Measurements from ENCODE around the gene ARHGEF4. TPM values are rescaled to one million over a fixed set of nuclear protein-coding genes. Genes with fewer than 3 reads are reported as not detected.

The ARHGEF4 gene
- total RNA-seq, 1 experiment from 2014 or later: 20.0 TPM

DNA sequence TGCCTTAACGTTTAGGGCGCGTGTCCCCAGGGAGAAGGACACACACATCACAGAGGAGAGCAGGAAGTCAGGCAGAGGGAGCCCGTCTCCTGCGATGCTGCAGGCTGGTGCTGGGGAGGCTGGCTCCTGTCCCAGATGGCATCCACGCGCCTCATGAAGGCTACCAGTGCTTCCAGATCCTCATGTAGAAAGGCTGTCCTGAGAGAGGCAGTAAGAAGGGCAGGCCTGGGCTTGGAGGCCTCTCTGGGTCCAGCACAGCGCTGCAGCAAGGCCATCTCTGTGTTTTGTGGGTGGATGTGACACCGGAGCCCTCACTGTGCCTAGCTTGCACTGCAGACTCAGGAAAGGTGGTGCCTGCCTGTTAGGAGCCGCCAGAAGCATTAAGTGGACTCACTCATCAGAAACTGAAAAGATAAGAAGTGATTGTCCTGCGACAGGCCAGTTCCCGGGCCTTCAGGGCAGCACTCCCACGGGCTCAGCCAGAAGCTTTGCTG, 193.8 kb downstream of the ARHGEF4 start:
- ChIA-PET POLR2A (ENCODE audit: unreplicated experiment) (no interaction called here), CTCF (no interaction called here)
- no peak overlapping the region for H3K4me2 ChIP-seq
- H3K36me3 ChIP-seq (ENCODE audit: low read depth): no peaks in the 10 kb centered on the region
- H3K27me3 ChIP-seq (ENCODE audit: insufficient read depth, low read depth): no peaks in the 10 kb centered on the region
- intact Hi-C loops (cut with micrococcal nuclease; ENCODE audit: unreplicated experiment): no loop called here
- no peak overlapping the region for H3K27ac ChIP-seq
- DNase-seq: no peak
- H3K9me2 ChIP-seq (ENCODE audit: insufficient read depth): no peaks in the 10 kb centered on the region
- no peak overlapping the region for H3K4me3 ChIP-seq
- TF ChIP-seq, protein P1, sequence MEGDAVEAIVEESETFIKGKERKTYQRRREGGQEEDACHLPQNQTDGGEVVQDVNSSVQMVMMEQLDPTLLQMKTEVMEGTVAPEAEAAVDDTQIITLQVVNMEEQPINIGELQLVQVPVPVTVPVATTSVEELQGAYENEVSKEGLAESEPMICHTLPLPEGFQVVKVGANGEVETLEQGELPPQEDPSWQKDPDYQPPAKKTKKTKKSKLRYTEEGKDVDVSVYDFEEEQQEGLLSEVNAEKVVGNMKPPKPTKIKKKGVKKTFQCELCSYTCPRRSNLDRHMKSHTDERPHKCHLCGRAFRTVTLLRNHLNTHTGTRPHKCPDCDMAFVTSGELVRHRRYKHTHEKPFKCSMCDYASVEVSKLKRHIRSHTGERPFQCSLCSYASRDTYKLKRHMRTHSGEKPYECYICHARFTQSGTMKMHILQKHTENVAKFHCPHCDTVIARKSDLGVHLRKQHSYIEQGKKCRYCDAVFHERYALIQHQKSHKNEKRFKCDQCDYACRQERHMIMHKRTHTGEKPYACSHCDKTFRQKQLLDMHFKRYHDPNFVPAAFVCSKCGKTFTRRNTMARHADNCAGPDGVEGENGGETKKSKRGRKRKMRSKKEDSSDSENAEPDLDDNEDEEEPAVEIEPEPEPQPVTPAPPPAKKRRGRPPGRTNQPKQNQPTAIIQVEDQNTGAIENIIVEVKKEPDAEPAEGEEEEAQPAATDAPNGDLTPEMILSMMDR (conservative IDR thresholded peaks at IDR 0.05): no peak
- TF ChIP-seq EZH2 (IDR thresholded peaks at IDR 0.05; ENCODE audit: low read depth): no peak
- H2AFZ ChIP-seq: no peak overlapping the region
- H4K20me1 ChIP-seq (ENCODE audit: insufficient read depth): no peaks in the 10 kb centered on the region
- BruUV-seq (replicated peaks): no TSS peak
- no peaks in the 10 kb centered on the region for H3K4me1 ChIP-seq (replicated peaks; ENCODE audit: insufficient read depth)
- H3K9me3 ChIP-seq (ENCODE audit: insufficient read depth, low read depth): no peaks in the 10 kb centered on the region
- no peaks in the 10 kb centered on the region for H3F3A ChIP-seq (ENCODE audit: insufficient read depth, low read depth)
- no peaks in the 10 kb centered on the region for H3K79me2 ChIP-seq (ENCODE audit: low read depth)

- no peaks in the 10 kb centered on the region for H3K9me2 ChIP-seq (ENCODE audit: insufficient read depth)
Measured at GRCh38 chr2:131031431-131031841, 194.7 kb downstream of the ARHGEF4 start.

GRCh38 chr2:131031875-131032274, 195.2 kb downstream of the ARHGEF4 start:
- Histone ChIP-seq H3K9me2 (ENCODE audit: insufficient read depth) (no peaks in the 10 kb centered on the region), H3F3A (ENCODE audit: insufficient read depth, low read depth) (no peaks in the 10 kb centered on the region), H3K27me3 (ENCODE audit: insufficient read depth, low read depth) (no peaks in the 10 kb centered on the region), H3K36me3 (ENCODE audit: low read depth) (no peaks in the 10 kb centered on the region), H3K4me1 (replicated peaks; ENCODE audit: insufficient read depth) (no peaks in the 10 kb centered on the region), H3K4me3 (no peak overlapping the region), H3K4me2 (no peak overlapping the region), H4K20me1 (ENCODE audit: insufficient read depth) (no peaks in the 10 kb centered on the region), H3K9me3 (ENCODE audit: insufficient read depth, low read depth) (no peaks in the 10 kb centered on the region), H2AFZ (no peak overlapping the region), H3K79me2 (ENCODE audit: low read depth) (no peaks in the 10 kb centered on the region), H3K27ac (no peak overlapping the region)
- DNase-seq: no peak
- intact Hi-C loops (cut with micrococcal nuclease; ENCODE audit: unreplicated experiment): no loop called here
- ChIA-PET POLR2A (ENCODE audit: unreplicated experiment) (no interaction called here), CTCF (no interaction called here)
- TF ChIP-seq, protein P1 (conservative IDR thresholded peaks at IDR 0.05): no peak
- TF ChIP-seq EZH2 (IDR thresholded peaks at IDR 0.05; ENCODE audit: low read depth): no peak
- no TSS peak for BruUV-seq (replicated peaks)

More at GRCh38 chr2:131031431-131031841, 194.7 kb downstream of the ARHGEF4 start:
- no peaks in the 10 kb centered on the region for H3K4me1 ChIP-seq (replicated peaks; ENCODE audit: insufficient read depth)
- no peaks in the 10 kb centered on the region for H4K20me1 ChIP-seq (ENCODE audit: insufficient read depth)
- no peak overlapping the region for H3K4me2 ChIP-seq
- H2AFZ ChIP-seq: no peak overlapping the region
- intact Hi-C loops (cut with micrococcal nuclease; ENCODE audit: unreplicated experiment): no loop called here
- H3K9me3 ChIP-seq (ENCODE audit: insufficient read depth, low read depth): no peaks in the 10 kb centered on the region
- TF ChIP-seq EZH2 (IDR thresholded peaks at IDR 0.05; ENCODE audit: low read depth): no peak
- no peak overlapping the region for H3K4me3 ChIP-seq
- H3K27ac ChIP-seq: no peak overlapping the region
- H3F3A ChIP-seq (ENCODE audit: insufficient read depth, low read depth): no peaks in the 10 kb centered on the region
- DNase-seq: no peak
- no peaks in the 10 kb centered on the region for H3K36me3 ChIP-seq (ENCODE audit: low read depth)
- CTCF ChIA-PET: no interaction called here
- H3K79me2 ChIP-seq (ENCODE audit: low read depth): no peaks in the 10 kb centered on the region
- BruUV-seq (replicated peaks): no TSS peak
- POLR2A ChIA-PET (ENCODE audit: unreplicated experiment): no interaction called here
- no peaks in the 10 kb centered on the region for H3K27me3 ChIP-seq (ENCODE audit: insufficient read depth, low read depth)

- H3K79me2 ChIP-seq (ENCODE audit: low read depth): no peaks in the 10 kb centered on the region
- no peaks in the 10 kb centered on the region for H3F3A ChIP-seq (ENCODE audit: insufficient read depth, low read depth)
- H2AFZ ChIP-seq: no peak overlapping the region
- intact Hi-C loops (cut with micrococcal nuclease; ENCODE audit: unreplicated experiment): no loop called here
- no peak overlapping the region for H3K27ac ChIP-seq
- POLR2A ChIA-PET (ENCODE audit: unreplicated experiment): no interaction called here
- H3K9me2 ChIP-seq (ENCODE audit: insufficient read depth): no peaks in the 10 kb centered on the region
- BruUV-seq (replicated peaks): no TSS peak
- H3K9me3 ChIP-seq (ENCODE audit: insufficient read depth, low read depth): no peaks in the 10 kb centered on the region
- CTCF ChIA-PET: no interaction called here
- H3K27me3 ChIP-seq (ENCODE audit: insufficient read depth, low read depth): no peaks in the 10 kb centered on the region
- H3K4me2 ChIP-seq: no peak overlapping the region
- H4K20me1 ChIP-seq (ENCODE audit: insufficient read depth): no peaks in the 10 kb centered on the region
- no peaks in the 10 kb centered on the region for H3K4me1 ChIP-seq (replicated peaks; ENCODE audit: insufficient read depth)
- no peak for TF ChIP-seq EZH2 (IDR thresholded peaks at IDR 0.05; ENCODE audit: low read depth)
- TF ChIP-seq, protein P1 (conservative IDR thresholded peaks at IDR 0.05): no peak
- H3K4me3 ChIP-seq: no peak overlapping the region
- no peak for DNase-seq
- no peaks in the 10 kb centered on the region for H3K36me3 ChIP-seq (ENCODE audit: low read depth)
Measured at GRCh38 chr2:131032393-131032836, 195.7 kb downstream of the ARHGEF4 start.
